GM21737 (cell line): ENCODE data around the gene ASCL4.
"Not testable (repeated sequence)": the region's sequence is repeated elsewhere in the genome, so short reads cannot be mapped to it uniquely, and the experiment has no call there.

Source experiments
- ATAC-seq: cut with Tn5 transposase; IDR thresholded peaks from one replicate; pipeline ENCODE4 v1.9.1; 2021; ENCODE audit warnings: mild to moderate bottlenecking, moderate library complexity; ENCODE audit not compliant: unreplicated experiment

Gene ASCL4

GRCh38 chr12:107774349-107775029 is at the start of gene ASCL4:
Gene ASCL4, plus strand, starts transcription at chr12:107774704. Its CDS starts 515 bp downstream, at chr12:107775219.
- no peak for ATAC-seq

- ATAC-seq = not testable (repeated sequence)
Measured at GRCh38 chr12:107727327-107727726, 47.2 kb upstream of the ASCL4 start.

GRCh38 chr12:107727742-107728141 is 46.8 kb upstream of the ASCL4 start:
- ATAC-seq = not testable (repeated sequence)

GRCh38 chr12:107730618-107731341 is 43.7 kb upstream of the ASCL4 start:
- ATAC-seq = no peak

GRCh38 chr12:107731366-107731765 is 43.1 kb upstream of the ASCL4 start:
- no peak for ATAC-seq

GRCh38 chr12:107732365-107732764 is 42.1 kb upstream of the ASCL4 start:
- ATAC-seq = no peak

- ATAC-seq = no peak
Measured at GRCh38 chr12:107734139-107734538, 40.4 kb upstream of the ASCL4 start.

- no peak for ATAC-seq
Measured at GRCh38 chr12:107735763-107736162, 38.7 kb upstream of the ASCL4 start.

GRCh38 chr12:107736914-107737313 is 37.6 kb upstream of the ASCL4 start:
- ATAC-seq = peak; percentile 94

GRCh38 chr12:107748472-107748871 is 26.0 kb upstream of the ASCL4 start:
- ATAC-seq = no peak

- ATAC-seq = no peak
Measured at GRCh38 chr12:107749083-107749482, 25.4 kb upstream of the ASCL4 start.

- no peak for ATAC-seq
Measured at GRCh38 chr12:107759410-107759809, 15.1 kb upstream of the ASCL4 start.

GRCh38 chr12:107760207-107760808 is 14.2 kb upstream of the ASCL4 start:
- peak; percentile 21 for ATAC-seq

- ATAC-seq = peak; percentile 96
Measured at GRCh38 chr12:107760809-107761501, 13.5 kb upstream of the ASCL4 start, which contains the start of gene PRDM4. Gene PRDM4, minus strand, starts transcription at chr12:107761137. Its CDS starts 622 bp downstream, at chr12:107760515.

GRCh38 chr12:107761502-107761904 is 13.0 kb upstream of the ASCL4 start:
- ATAC-seq = no peak

GRCh38 chr12:107762874-107763273 is 11.6 kb upstream of the ASCL4 start:
- no peak for ATAC-seq

GRCh38 chr12:107764626-107765025 is 9.9 kb upstream of the ASCL4 start:
- no peak for ATAC-seq

- no peak for ATAC-seq
Measured at GRCh38 chr12:107765316-107765715, 9.2 kb upstream of the ASCL4 start.

- ATAC-seq = no peak
Measured at GRCh38 chr12:107767466-107767865, 7.0 kb upstream of the ASCL4 start.

- ATAC-seq = no peak
Measured at GRCh38 chr12:107775093-107775721, 703 bp downstream of the ASCL4 start.

GRCh38 chr12:107776171-107776570 is 1.7 kb downstream of the ASCL4 start:
- ATAC-seq = no peak
